ENCODE data around the gene FKBP2.
A peak's percentile ranks its signal among the peaks of the same experiment; 100 is the strongest.

FKBP2 gene

DNA sequence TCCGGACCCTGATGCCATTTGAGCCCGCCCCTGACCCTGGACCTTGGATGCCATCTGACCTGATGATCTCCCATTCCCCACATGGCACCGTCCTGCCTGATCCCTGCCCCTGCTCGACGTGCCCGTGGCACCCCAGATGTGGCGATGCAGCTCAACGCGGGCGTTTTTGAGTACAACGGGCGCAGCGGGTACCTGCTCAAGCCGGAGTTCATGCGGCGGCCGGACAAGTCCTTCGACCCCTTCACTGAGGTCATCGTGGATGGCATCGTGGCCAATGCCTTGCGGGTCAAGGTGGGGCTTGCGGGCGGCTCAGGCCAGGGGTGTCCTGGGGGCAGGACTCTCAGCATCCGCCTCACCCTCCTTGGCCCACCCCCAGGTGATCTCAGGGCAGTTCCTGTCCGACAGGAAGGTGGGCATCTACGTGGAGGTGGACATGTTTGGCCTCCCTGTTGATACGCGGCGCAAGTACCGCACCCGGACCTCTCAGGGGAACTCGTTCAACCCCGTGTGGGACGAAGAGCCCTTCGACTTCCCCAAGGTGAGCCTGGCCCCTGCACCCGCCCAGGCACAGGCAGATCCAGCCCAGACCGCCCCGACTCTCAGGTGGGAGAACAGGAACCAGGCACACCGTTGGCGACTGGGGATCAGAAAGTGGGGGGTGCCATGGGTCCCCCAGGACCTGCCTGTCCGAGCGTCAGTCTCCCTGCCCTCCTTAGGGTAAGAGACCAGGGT is 21.5 kb downstream of the FKBP2 start:
- no peak overlapping the region for H3K4me3 ChIP-seq (ENCODE audit: low read length)
- no peaks in the 10 kb centered on the region for H3K9me3 ChIP-seq (ENCODE audit: control insufficient read depth, low read length)
- peak overlapping the region; percentile 46 for H3K9ac ChIP-seq (ENCODE audit: low read length)
- DNase-seq (ENCODE audit: low read depth): no peak
- H3K27me3 ChIP-seq (replicated peaks; ENCODE audit: control insufficient read depth, insufficient read depth, low read length): no peaks in the 10 kb centered on the region
- H3K4me1 ChIP-seq (ENCODE audit: control insufficient read depth, insufficient read depth, low read length): peaks cover 4% of the 10 kb centered on the region
- peaks cover 70% of the 10 kb centered on the region for H3K36me3 ChIP-seq (ENCODE audit: control insufficient read depth, insufficient read depth, low read length, severe bottlenecking)

DNA sequence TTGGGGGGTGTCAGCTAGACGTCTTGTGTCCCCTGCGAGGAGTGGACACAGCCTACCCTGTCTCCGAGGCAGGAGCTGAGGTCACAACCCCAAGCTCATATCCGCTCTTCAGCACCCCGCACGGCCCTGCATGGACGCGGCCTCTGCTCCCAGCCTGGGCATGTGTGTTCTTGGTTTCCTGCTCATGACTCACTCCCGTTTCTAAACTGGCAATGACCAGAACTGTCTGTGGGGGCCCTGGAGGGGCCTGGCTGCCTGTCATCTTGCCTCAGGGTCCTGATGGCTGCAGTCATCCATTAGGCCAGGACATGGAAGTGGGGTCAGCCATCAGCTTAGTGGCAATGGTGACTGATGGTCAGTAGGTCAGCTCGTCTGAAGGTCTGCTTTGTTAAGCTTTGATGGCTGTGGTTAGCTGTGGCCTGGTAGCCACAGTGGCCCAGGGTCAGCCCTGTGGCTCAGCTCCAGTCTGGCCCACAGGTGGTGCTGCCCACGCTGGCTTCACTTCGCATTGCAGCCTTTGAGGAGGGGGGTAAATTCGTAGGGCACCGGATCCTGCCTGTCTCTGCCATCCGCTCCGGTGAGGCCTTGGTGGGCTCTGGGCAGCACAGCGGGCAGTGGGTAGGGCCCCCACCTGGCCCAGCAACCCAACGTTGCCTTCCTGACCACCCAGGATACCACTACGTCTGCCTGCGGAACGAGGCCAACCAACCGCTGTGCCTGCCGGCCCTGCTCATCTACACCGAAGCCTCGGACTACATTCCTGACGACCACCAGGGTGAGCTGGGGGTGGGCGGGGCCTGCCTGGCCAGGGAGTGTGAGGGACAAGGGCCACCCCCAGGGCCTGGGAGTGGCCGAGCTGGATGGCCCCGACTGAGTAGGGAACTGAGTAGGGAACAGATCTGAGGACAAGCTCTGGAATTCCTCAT is 22.4 kb downstream of the FKBP2 start:
- peaks cover 63% of the 10 kb centered on the region for H3K36me3 ChIP-seq (ENCODE audit: control insufficient read depth, insufficient read depth, low read length, severe bottlenecking)
- peaks cover 12% of the 10 kb centered on the region for H3K4me1 ChIP-seq (ENCODE audit: control insufficient read depth, insufficient read depth, low read length)
- peak overlapping the region; percentile 46 for H3K9ac ChIP-seq (ENCODE audit: low read length)
- no peak overlapping the region for H3K4me3 ChIP-seq (ENCODE audit: low read length)
- no peaks in the 10 kb centered on the region for H3K27me3 ChIP-seq (replicated peaks; ENCODE audit: control insufficient read depth, insufficient read depth, low read length)
- H3K9me3 ChIP-seq (ENCODE audit: control insufficient read depth, low read length): no peaks in the 10 kb centered on the region
- DNase-seq (ENCODE audit: low read depth): no peak

DNA sequence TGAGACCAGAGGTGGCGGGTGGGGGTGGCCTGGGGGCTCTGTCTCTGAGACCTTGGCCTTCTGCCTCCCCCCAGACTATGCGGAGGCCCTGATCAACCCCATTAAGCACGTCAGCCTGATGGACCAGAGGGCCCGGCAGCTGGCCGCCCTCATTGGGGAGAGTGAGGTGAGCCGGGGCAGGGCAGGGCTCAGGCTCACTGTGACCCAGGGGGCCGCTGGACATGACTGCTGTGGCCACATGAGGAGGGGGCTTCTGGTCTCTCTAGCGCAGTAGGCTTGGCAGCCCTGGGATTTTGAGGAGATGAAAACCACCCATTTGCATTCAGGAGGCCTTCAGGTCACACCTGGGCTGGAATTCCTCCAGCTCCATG is 23.0 kb downstream of the FKBP2 start:
- no peak overlapping the region for H3K4me3 ChIP-seq (ENCODE audit: low read length)
- H3K9ac ChIP-seq (ENCODE audit: low read length): no peak overlapping the region
- no peaks in the 10 kb centered on the region for H3K27me3 ChIP-seq (replicated peaks; ENCODE audit: control insufficient read depth, insufficient read depth, low read length)
- no peak for DNase-seq (ENCODE audit: low read depth)
- H3K4me1 ChIP-seq (ENCODE audit: control insufficient read depth, insufficient read depth, low read length): peaks cover 19% of the 10 kb centered on the region
- H3K9me3 ChIP-seq (ENCODE audit: control insufficient read depth, low read length): no peaks in the 10 kb centered on the region
- H3K36me3 ChIP-seq (ENCODE audit: control insufficient read depth, insufficient read depth, low read length, severe bottlenecking): peaks cover 57% of the 10 kb centered on the region

DNA sequence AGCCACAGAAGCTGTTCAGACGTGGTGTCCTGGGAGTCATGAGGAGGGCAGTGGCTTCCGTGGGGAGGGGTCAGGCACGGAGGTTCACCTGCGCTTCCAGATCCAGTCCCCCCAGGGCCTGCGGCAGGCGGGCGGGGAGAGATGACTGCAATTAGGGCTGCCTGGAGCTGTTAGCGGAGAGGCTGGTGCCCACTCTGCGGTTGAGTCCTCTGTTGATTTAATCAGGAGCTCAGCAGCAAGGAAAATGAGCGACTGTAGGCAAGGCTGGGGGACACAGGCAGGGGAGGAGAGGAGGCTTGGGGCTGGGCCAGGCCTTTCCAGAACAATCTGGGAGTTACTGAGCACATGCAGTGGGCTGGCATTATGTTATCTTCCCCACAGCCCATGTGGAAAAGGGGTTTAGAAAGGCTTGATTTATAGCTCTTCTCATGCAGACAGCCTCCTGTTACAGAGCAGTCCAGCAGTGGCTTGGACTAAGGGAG is 23.5 kb downstream of the FKBP2 start:
- Histone ChIP-seq H3K4me1 (ENCODE audit: control insufficient read depth, insufficient read depth, low read length) (peaks cover 21% of the 10 kb centered on the region), H3K9me3 (ENCODE audit: control insufficient read depth, low read length) (no peaks in the 10 kb centered on the region), H3K27me3 (replicated peaks; ENCODE audit: control insufficient read depth, insufficient read depth, low read length) (no peaks in the 10 kb centered on the region), H3K36me3 (ENCODE audit: control insufficient read depth, insufficient read depth, low read length, severe bottlenecking) (peaks cover 52% of the 10 kb centered on the region), H3K4me3 (ENCODE audit: low read length) (no peak overlapping the region), H3K9ac (ENCODE audit: low read length) (no peak overlapping the region)
- no peak for DNase-seq (ENCODE audit: low read depth)

DNA sequence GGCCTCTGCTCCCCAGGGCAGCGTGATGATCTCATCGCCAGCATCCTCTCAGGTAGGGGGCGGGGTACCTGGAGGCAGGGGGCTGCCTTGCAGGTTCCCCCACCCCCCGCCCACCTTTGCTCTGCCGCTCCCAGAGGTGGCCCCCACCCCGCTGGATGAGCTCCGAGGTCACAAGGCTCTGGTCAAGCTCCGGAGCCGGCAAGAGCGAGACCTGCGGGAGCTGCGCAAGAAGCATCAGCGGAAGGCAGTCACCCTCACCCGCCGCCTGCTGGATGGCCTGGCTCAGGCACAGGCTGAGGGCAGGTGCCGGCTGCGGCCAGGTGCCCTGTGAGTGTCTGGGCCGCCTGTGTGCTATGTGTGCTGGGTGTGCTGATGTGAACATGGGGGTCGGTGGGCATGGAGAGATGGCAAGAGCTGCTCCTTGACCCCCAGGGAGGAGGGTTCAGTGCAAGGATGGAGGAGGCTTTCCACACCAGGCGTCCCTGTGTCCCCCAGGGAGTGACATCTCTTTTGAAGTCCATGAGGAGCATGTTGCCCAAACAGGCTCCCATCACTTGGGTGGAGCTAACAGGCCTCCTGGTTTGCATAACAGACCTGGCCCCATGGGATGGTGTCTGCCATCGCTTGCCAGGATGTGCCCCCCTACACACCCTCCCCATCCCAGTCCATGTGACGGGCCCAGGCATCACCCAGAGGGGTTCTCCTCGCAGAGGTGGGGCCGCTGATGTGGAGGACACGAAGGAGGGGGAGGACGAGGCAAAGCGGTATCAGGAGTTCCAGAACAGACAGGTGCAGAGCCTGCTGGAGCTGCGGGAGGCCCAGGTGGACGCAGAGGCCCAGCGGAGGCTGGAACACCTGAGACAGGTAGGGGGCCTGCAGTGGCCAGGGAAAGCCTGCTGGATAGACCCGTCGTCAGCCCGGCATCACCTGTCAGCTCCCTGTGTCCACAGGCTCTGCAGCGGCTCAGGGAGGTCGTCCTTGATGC is 24.6 kb downstream of the FKBP2 start:
- no peaks in the 10 kb centered on the region for H3K27me3 ChIP-seq (replicated peaks; ENCODE audit: control insufficient read depth, insufficient read depth, low read length)
- no peak overlapping the region for H3K9ac ChIP-seq (ENCODE audit: low read length)
- H3K9me3 ChIP-seq (ENCODE audit: control insufficient read depth, low read length): no peaks in the 10 kb centered on the region
- H3K36me3 ChIP-seq (ENCODE audit: control insufficient read depth, insufficient read depth, low read length, severe bottlenecking): peaks cover 44% of the 10 kb centered on the region
- no peak for DNase-seq (ENCODE audit: low read depth)
- H3K4me1 ChIP-seq (ENCODE audit: control insufficient read depth, insufficient read depth, low read length): peaks cover 21% of the 10 kb centered on the region
- no peak overlapping the region for H3K4me3 ChIP-seq (ENCODE audit: low read length)

DNA sequence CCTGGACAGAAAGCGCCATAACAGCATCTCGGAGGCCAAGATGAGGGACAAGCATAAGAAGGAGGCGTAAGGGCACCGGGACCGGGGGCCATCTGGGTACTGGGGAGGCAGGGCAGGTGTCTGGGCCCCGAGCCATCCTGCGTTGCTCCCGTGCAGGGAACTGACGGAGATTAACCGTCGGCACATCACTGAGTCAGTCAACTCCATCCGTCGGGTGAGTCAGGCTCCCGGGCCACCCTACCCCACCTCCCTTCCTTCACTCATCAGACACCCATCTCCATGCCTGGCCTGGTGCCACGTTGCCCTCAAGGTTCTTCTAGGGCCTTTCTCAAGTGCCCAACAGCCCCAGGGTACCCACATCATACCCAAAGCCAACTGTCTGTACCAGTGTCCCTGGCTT is 25.4 kb downstream of the FKBP2 start:
- H3K4me1 ChIP-seq (ENCODE audit: control insufficient read depth, insufficient read depth, low read length): peaks cover 21% of the 10 kb centered on the region
- no peaks in the 10 kb centered on the region for H3K27me3 ChIP-seq (replicated peaks; ENCODE audit: control insufficient read depth, insufficient read depth, low read length)
- no peak for DNase-seq (ENCODE audit: low read depth)
- no peak overlapping the region for H3K4me3 ChIP-seq (ENCODE audit: low read length)
- H3K36me3 ChIP-seq (ENCODE audit: control insufficient read depth, insufficient read depth, low read length, severe bottlenecking): peaks cover 42% of the 10 kb centered on the region
- no peaks in the 10 kb centered on the region for H3K9me3 ChIP-seq (ENCODE audit: control insufficient read depth, low read length)
- no peak overlapping the region for H3K9ac ChIP-seq (ENCODE audit: low read length)

DNA sequence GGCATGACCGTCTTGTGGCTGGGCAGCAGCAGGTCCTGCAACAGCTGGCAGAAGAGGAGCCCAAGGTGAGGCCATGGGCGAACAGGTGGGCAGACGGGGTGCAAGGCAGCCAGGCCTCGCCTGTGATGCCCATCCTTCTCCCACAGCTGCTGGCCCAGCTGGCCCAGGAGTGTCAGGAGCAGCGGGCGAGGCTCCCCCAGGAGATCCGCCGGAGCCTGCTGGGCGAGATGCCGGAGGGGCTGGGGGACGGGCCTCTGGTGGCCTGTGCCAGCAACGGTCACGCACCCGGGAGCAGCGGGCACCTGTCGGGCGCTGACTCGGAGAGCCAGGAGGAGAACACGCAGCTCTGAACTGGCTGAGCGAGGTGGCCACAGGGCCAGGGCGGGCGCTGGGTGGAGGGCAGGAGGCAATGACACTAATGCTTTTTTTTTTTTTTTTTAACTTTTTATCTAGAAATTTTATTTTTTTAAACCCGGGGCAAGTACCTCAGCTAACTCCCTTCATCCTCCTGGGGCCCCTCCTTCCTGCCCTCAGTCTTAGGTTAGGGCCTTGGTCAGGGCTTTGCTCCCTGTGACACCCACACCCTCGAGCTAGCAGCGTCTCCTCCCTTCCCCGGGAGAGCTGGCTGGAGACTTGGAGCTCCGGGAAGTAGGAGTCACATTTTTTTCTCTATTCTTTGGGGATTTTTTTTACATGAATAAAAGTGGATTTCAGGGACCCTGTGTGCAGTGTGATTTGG is 26.5 kb downstream of the FKBP2 start:
- peaks cover 29% of the 10 kb centered on the region for H3K4me1 ChIP-seq (ENCODE audit: control insufficient read depth, insufficient read depth, low read length)
- H3K9me3 ChIP-seq (ENCODE audit: control insufficient read depth, low read length): no peaks in the 10 kb centered on the region
- no peak overlapping the region for H3K4me3 ChIP-seq (ENCODE audit: low read length)
- DNase-seq (ENCODE audit: low read depth): no peak
- H3K27me3 ChIP-seq (replicated peaks; ENCODE audit: control insufficient read depth, insufficient read depth, low read length): no peaks in the 10 kb centered on the region
- peaks cover 32% of the 10 kb centered on the region for H3K36me3 ChIP-seq (ENCODE audit: control insufficient read depth, insufficient read depth, low read length, severe bottlenecking)
- H3K9ac ChIP-seq (ENCODE audit: low read length): peak overlapping the region; percentile 99

DNA sequence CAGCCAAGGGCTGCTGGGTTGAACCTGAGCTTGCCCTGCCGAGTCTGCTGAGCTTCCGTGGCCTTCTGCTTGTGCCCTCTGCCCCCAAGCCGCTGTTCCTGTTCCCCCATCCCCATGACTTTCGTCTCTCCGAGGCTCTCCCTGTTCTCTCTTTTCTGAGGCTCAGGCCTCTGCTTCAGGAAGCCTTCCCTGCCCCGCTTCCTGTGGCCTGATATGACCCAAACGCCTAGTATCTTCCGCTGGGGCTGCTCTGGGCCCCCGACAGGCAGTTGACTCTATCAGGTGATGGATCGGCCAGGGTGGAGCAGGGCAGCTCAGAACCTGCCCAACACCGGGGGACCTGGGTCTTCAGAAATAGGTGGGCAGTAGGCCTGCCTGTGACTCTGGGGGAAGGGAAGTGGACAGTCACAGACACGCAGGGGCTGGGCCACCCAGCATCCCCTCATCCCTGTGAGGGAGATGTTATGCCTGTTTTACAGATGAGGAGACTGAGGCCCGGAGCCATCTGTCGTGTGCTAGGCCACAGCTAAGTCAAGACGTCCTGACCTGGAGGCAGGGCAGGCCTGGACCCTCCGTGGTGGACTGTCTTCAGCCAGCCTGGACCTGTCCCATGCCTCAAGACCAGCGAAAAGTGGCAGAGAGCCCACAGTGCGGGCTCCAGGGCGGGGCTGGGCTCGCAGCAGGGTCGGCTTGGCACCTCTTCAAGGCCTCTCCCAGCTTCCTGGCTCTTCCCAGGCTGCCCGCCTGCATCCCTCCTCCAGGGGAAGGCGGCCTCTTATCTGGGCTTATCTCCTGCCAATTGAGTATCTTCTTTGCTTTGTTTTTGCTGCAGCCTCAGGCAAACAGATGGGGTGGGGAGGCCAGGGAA is 27.4 kb downstream of the FKBP2 start:
- peaks cover 23% of the 10 kb centered on the region for H3K36me3 ChIP-seq (ENCODE audit: control insufficient read depth, insufficient read depth, low read length, severe bottlenecking)

DNA sequence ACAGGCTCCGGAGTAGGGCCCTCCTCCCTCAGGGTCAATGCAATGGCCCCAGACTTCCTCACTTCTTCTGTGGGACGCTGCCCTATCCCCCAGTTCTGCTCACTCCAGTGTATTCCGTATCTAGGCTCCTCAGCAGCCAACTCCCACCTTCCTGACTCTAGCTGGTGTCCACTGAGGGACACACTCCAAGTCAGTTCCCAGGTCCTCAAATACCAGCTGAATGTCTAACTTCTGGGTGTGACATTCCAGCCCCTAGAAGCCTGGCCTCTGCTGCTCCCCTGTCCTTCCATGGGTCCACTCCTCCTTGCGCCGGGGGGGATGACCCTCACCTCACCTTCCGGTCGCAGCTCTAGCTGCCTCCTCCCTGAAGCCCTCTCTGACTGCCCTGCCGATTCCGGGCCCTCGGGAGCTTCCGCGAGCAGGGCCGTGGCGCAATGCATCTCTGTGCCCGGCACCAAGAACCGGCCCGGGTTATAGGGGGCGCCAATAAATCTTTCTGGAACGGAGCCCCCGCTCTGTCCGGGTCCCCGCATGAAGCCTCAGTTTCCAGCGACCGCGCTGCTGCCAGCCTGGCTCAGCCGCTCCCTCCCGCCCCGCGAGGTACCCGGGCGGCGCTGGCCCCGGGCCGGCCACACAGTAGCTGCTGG is 28.1 kb downstream of the FKBP2 start:
- Histone ChIP-seq H3K27me3 (replicated peaks; ENCODE audit: control insufficient read depth, insufficient read depth, low read length) (no peaks in the 10 kb centered on the region), H3K4me1 (ENCODE audit: control insufficient read depth, insufficient read depth, low read length) (peaks cover 31% of the 10 kb centered on the region), H3K36me3 (ENCODE audit: control insufficient read depth, insufficient read depth, low read length, severe bottlenecking) (peaks cover 16% of the 10 kb centered on the region), H3K9ac (ENCODE audit: low read length) (peak overlapping the region; percentile 99), H3K9me3 (ENCODE audit: control insufficient read depth, low read length) (no peaks in the 10 kb centered on the region), H3K4me3 (ENCODE audit: low read length) (peak overlapping the region; percentile 89)
- DNase-seq (ENCODE audit: low read depth): peak; percentile 73

More for the DNA sequence above, 27.4 kb downstream of the FKBP2 start:
- H3K4me3 ChIP-seq (ENCODE audit: low read length): peak overlapping the region; percentile 89
- peaks cover 31% of the 10 kb centered on the region for H3K4me1 ChIP-seq (ENCODE audit: control insufficient read depth, insufficient read depth, low read length)
- peak overlapping the region; percentile 99 for H3K9ac ChIP-seq (ENCODE audit: low read length)
- DNase-seq (ENCODE audit: low read depth): peak; percentile 39
- H3K27me3 ChIP-seq (replicated peaks; ENCODE audit: control insufficient read depth, insufficient read depth, low read length): no peaks in the 10 kb centered on the region
- H3K9me3 ChIP-seq (ENCODE audit: control insufficient read depth, low read length): no peaks in the 10 kb centered on the region

Data from adipocyte (in vitro differentiated cells).